T-helper 17 cell (primary cell): ENCODE measurements around the gene PLOD1. TPM values are rescaled to one million over a fixed set of nuclear protein-coding genes. Genes with fewer than 3 reads are reported as not detected.
"Not testable (repeated sequence)": the region's sequence is repeated elsewhere in the genome, so short reads cannot be mapped to it uniquely, and the experiment has no call there.

ENCODE experiments used
- ATAC-seq: fragments of 150-1000 bp; cut with Tn5 transposase; 2 replicates; pipeline ENCODE4 v1.10.0; 2021; ENCODE audit warnings: mild to moderate bottlenecking, moderate library complexity
- DNase-seq, 3 donors: peaks; one replicate each; pipeline versions ENCODE4 v3.0.0 to v3.0.0-alpha.2; 2020 to 2021
- H3K9me3 ChIP-seq: one replicate; pipeline ENCODE4 v1.7.0; 2013; ENCODE audit warnings: low read length, mild to moderate bottlenecking; ENCODE audit not compliant: control insufficient read depth, poor library complexity, severe bottlenecking
- H3K27ac Mint-ChIP-seq: one replicate; pipeline ENCODE4 v1.8.0; 2022; ENCODE audit warnings: mild to moderate bottlenecking, moderate library complexity, mixed read lengths
- H3K27me3 Mint-ChIP-seq: one replicate; pipeline ENCODE4 v1.8.0; 2022; ENCODE audit warnings: mixed read lengths
- H3K36me3 Mint-ChIP-seq: one replicate; pipeline ENCODE4 v1.8.0; 2022; ENCODE audit warnings: low read depth, mixed read lengths
- H3K4me1 Mint-ChIP-seq: one replicate; pipeline ENCODE4 v1.8.0; 2022; ENCODE audit warnings: mild to moderate bottlenecking, mixed read lengths
- H3K4me3 Mint-ChIP-seq: one replicate; pipeline ENCODE4 v1.8.0; 2022; ENCODE audit warnings: mild to moderate bottlenecking, moderate library complexity, mixed read lengths
- total RNA-seq, 4 donors: library from RNA in 2 of 4; stranded (reverse) in 2 of 4; gene quantifications; one replicate each; pipeline ENCODE4 v1.2.3 and lab custom pipeline; 2022 to 2026

Gene PLOD1
- total RNA-seq, 2 donors from 2014 or later: 2.8 to 3.0 TPM

- peaks cover 28% of the 10 kb centered on the region for H3K27me3 Mint-ChIP-seq
- ATAC-seq: no peak
Observed at GRCh38 chr1:11903210-11903609, 31.3 kb upstream of the PLOD1 start.

GRCh38 chr1:11904156-11904555 is 30.4 kb upstream of the PLOD1 start:
- Mint-ChIP-seq H3K27me3 (peaks cover 22% of the 10 kb centered on the region), H3K4me1 (peaks cover 26% of the 10 kb centered on the region)
- ATAC-seq, H3K27ac Mint-ChIP-seq, H3K9me3 ChIP-seq, DNase-seq, H3K4me3 Mint-ChIP-seq, H3K36me3 Mint-ChIP-seq: not testable (repeated sequence)

More at GRCh38 chr1:11903210-11903609, 31.3 kb upstream of the PLOD1 start:
- no peak overlapping the region for H3K4me3 Mint-ChIP-seq
- peaks cover 4% of the 10 kb centered on the region for H3K36me3 Mint-ChIP-seq
- H3K27ac Mint-ChIP-seq: no peak overlapping the region
- H3K4me1 Mint-ChIP-seq: peaks cover 21% of the 10 kb centered on the region
- no peaks in the 10 kb centered on the region for H3K9me3 ChIP-seq
- no peak for DNase-seq

DNA sequence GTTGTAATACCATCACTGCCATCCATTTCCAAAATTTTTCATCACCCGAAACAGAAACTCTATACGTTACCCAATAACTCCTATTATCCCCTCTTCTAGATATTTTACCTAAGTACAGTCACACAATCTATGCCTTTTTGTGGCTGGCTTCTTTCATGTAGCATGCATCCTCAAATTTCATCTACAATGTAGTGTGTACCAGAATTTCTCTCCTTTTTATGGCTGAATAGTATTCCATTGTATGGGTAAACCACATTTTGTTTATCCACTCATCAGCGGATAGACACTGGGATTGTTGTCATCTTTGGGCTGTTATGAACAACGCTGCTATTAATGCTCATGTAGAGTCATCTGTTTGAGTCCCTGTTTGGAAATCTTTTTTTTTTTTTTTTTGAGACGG is 29.5 kb upstream of the PLOD1 start:
- DNase-seq: no peak
- no peak for ATAC-seq
- H3K36me3 Mint-ChIP-seq: peaks cover 2% of the 10 kb centered on the region
- H3K4me3 Mint-ChIP-seq: peak overlapping the region; percentile 77
- no peaks in the 10 kb centered on the region for H3K9me3 ChIP-seq
- H3K27me3 Mint-ChIP-seq: peaks cover 14% of the 10 kb centered on the region
- H3K4me1 Mint-ChIP-seq: peaks cover 32% of the 10 kb centered on the region
- H3K27ac Mint-ChIP-seq: peak overlapping the region; percentile 84

DNA sequence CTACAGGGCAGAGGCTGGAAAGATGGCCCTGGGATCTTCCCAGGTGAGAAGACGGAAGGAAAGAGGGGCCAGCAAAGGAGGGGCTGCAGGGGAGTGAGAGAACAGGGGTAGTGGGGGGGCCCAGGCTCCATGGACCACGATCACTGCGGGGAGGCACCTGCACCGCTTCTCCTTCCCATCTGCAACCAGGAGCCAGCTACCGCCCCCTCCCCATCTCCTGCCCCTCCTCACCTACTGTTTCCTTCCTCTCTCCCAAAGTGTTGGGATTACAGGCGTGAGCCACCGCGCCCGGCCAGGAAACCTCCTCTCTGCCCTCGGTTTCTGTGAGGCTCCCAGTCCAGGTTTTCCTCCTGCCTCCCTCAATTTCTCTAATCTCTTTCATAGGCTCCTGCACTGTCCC is 27.6 kb upstream of the PLOD1 start:
- no peaks in the 10 kb centered on the region for H3K9me3 ChIP-seq
- H3K4me1 Mint-ChIP-seq: peaks cover 33% of the 10 kb centered on the region
- no peak overlapping the region for H3K4me3 Mint-ChIP-seq
- ATAC-seq (no peak), DNase-seq (no peak)
- H3K27ac Mint-ChIP-seq: peak overlapping the region; percentile 100
- H3K27me3 Mint-ChIP-seq: peaks cover 10% of the 10 kb centered on the region
- H3K36me3 Mint-ChIP-seq: peaks cover 2% of the 10 kb centered on the region

GRCh38 chr1:11907275-11908094 is 27.0 kb upstream of the PLOD1 start:
- ATAC-seq (peak; percentile 67), DNase-seq (peak; percentile 74 to 85 (median 83))
- Mint-ChIP-seq H3K27ac (peak overlapping the region; percentile 100), H3K4me1 (peaks cover 33% of the 10 kb centered on the region), H3K27me3 (peaks cover 5% of the 10 kb centered on the region), H3K36me3 (peaks cover 2% of the 10 kb centered on the region), H3K4me3 (peak overlapping the region; percentile 94)
- no peaks in the 10 kb centered on the region for H3K9me3 ChIP-seq

GRCh38 chr1:11908095-11908675 is 26.3 kb upstream of the PLOD1 start:
- H3K9me3 ChIP-seq: no peaks in the 10 kb centered on the region
- DNase-seq (peak; percentile 10 to 40 (median 28)), ATAC-seq (peak; percentile 58)
- H3K4me1 Mint-ChIP-seq: peaks cover 33% of the 10 kb centered on the region
- no peaks in the 10 kb centered on the region for H3K27me3 Mint-ChIP-seq
- peaks cover 2% of the 10 kb centered on the region for H3K36me3 Mint-ChIP-seq
- peak overlapping the region; percentile 94 for H3K4me3 Mint-ChIP-seq
- H3K27ac Mint-ChIP-seq: peak overlapping the region; percentile 100

DNA sequence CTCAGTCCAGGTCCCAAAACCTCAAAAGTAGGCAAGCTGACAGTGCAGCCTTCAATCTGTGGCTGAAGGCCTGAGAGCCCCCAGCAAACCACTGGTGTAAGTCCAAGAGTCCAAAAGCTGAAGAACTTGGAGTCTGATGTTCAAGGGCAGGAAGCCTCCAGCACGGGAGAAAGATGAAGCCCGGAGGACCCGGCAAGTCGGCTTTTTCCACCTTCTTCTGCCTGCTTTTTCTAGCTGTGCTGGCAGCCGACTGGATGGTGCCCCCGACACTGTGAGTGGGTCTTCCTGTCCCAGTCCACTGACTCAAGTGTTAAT is 23.6 kb upstream of the PLOD1 start:
- H3K27me3 Mint-ChIP-seq, H3K4me3 Mint-ChIP-seq, ATAC-seq, H3K9me3 ChIP-seq, H3K36me3 Mint-ChIP-seq, DNase-seq: not testable (repeated sequence)
- Mint-ChIP-seq H3K4me1 (peaks cover 31% of the 10 kb centered on the region), H3K27ac (peak overlapping the region; percentile 100)

GRCh38 chr1:11912000-11912399 is 22.5 kb upstream of the PLOD1 start:
- peaks cover 25% of the 10 kb centered on the region for H3K4me1 Mint-ChIP-seq
- ATAC-seq (no peak), DNase-seq (no peak)
- H3K4me3 Mint-ChIP-seq: peak overlapping the region; percentile 56
- H3K9me3 ChIP-seq: no peaks in the 10 kb centered on the region
- H3K27me3 Mint-ChIP-seq: no peaks in the 10 kb centered on the region
- no peak overlapping the region for H3K27ac Mint-ChIP-seq
- H3K36me3 Mint-ChIP-seq: peaks cover 2% of the 10 kb centered on the region

DNA sequence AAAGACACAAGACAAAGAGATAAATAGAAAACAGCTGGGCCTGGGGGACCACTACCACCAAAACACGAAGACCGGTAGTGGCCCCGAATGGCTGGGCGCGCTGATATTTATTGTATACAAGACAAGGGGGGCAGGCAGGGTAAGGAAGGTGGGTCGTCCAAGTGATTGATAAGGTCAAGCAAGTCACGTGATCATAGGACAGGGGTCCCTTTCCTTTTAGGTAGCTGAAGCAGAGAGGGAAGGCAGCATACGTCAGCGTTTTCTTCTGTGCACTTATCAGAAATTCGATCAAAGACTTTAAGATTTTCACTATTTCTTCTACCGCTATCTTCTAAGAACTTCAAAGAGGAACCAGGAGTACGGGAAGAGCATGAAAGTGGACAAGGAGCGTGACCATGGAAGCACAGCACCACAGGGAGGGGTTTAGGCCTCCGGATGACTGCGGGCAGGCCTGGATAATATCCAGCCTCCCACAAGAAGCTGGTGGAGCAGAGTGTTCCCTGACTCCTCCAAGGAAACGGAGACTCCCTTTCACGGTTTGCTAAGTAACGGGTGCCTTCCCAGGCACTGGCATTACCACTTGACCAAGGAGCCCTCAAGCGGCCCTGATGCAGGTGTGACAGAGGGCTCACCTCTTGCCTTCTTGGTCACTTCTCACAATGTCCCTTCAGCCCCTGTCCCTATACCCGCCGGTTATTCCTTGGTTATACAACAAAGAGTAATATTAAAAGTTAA is 21.9 kb upstream of the PLOD1 start:
- Mint-ChIP-seq H3K4me1 (peaks cover 20% of the 10 kb centered on the region), H3K4me3 (peak overlapping the region; percentile 56)
- H3K27ac Mint-ChIP-seq, H3K36me3 Mint-ChIP-seq, ATAC-seq, H3K9me3 ChIP-seq, H3K27me3 Mint-ChIP-seq, DNase-seq: not testable (repeated sequence)

DNA sequence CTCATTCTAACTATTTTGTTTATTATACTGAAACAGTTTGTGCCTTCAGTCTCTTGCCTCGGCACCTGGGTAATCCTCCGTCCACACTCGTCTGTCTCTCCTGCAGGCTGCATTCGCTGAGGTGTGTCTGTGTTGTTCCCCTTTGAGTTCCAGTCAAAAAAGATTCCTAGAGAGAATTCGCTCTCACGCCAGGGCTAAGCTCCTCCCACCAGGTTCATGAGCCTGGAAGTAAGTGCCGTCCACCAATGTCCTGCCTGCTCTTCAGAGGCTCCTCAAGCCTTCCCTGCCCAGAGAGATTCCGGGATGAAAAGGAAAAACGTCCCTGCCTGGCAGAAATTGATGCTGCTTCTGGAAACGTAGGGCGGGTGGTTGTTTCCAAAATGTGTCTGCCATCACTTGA is 21.2 kb upstream of the PLOD1 start:
- DNase-seq: no peak
- Mint-ChIP-seq H3K27me3 (no peaks in the 10 kb centered on the region), H3K4me3 (no peak overlapping the region), H3K27ac (no peak overlapping the region), H3K4me1 (peaks cover 14% of the 10 kb centered on the region), H3K36me3 (no peaks in the 10 kb centered on the region)
- no peak for ATAC-seq
- H3K9me3 ChIP-seq: no peaks in the 10 kb centered on the region

- H3K9me3 ChIP-seq: no peaks in the 10 kb centered on the region
- H3K4me1 Mint-ChIP-seq: peaks cover 9% of the 10 kb centered on the region
- DNase-seq: no peak
- H3K4me3 Mint-ChIP-seq: no peak overlapping the region
- no peak overlapping the region for H3K27ac Mint-ChIP-seq
- no peak for ATAC-seq
- H3K36me3 Mint-ChIP-seq: no peaks in the 10 kb centered on the region
- no peaks in the 10 kb centered on the region for H3K27me3 Mint-ChIP-seq
Observed at GRCh38 chr1:11914024-11914423, 20.5 kb upstream of the PLOD1 start.

DNA sequence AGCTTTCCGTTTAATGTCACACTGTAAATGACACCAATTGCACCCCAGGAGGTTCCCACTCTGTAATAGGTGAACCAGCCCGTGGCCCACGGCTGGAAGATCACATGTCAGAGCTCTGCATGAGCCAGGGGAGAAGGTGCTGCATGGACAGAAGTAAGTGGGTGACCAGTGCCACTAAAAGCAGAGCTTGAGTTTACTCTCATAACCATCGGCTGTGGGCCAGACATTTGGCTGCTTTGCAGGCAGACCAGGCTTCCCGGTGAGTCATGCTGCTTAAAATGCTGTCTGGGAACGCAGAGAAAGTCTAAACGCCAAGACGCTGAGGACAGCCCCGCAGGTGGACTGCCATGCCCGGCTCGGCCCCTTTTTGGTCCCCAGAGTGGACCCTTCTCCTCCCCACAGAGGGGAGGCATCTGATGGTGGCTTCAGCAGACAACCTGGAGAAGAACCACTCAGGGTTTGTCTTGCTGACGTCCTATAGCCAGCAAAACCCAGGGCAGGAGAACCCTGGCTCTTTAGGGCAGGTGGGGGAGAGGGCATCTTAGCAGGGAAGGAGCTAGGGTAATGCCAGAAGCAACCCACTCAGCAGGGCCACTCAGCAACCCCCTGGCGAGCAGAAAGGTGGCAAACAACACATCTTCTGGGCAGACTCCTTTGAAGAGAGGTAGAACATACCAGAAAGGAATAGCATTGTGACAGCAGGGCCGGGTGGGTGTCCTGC is 15.6 kb upstream of the PLOD1 start:
- Mint-ChIP-seq H3K4me1 (peaks cover 18% of the 10 kb centered on the region), H3K4me3 (no peak overlapping the region), H3K36me3 (peaks cover 3% of the 10 kb centered on the region), H3K27ac (no peak overlapping the region), H3K27me3 (no peaks in the 10 kb centered on the region)
- no peak for ATAC-seq
- H3K9me3 ChIP-seq: no peaks in the 10 kb centered on the region
- DNase-seq: no peak

- Mint-ChIP-seq H3K4me3 (no peak overlapping the region), H3K27ac (no peak overlapping the region), H3K27me3 (no peaks in the 10 kb centered on the region), H3K36me3 (peaks cover 3% of the 10 kb centered on the region), H3K4me1 (peaks cover 20% of the 10 kb centered on the region)
- H3K9me3 ChIP-seq: no peaks in the 10 kb centered on the region
- no peak for DNase-seq
- ATAC-seq: no peak
Observed at GRCh38 chr1:11919621-11920020, 14.9 kb upstream of the PLOD1 start.
